Loucy (cell line): ENCODE data around the gene ORC1.

Source experiments
- H2AFZ ChIP-seq: fragments of 200-600 bp; sonication (generic); 2 replicates; pipeline ENCODE4 v1.6.0; 2016; ENCODE audit warnings: antibody characterized with exemption, mild to moderate bottlenecking, low read length, moderate library complexity
- H3F3A ChIP-seq: fragments of 200-600 bp; 2 replicates; pipeline ENCODE4 v1.6.0; 2016; ENCODE audit warnings: antibody characterized with exemption, low read depth, mild to moderate bottlenecking
- H3K27me3 ChIP-seq: fragments of 200-600 bp; sonication (generic); 2 replicates; pipeline ENCODE4 v1.6.1; 2014; ENCODE audit warnings: low read length, mild to moderate bottlenecking; ENCODE audit not compliant: insufficient read depth, poor library complexity, severe bottlenecking
- H3K36me3 ChIP-seq: fragments of 200-600 bp; sonication (generic); 2 replicates; pipeline ENCODE4 v1.6.1; 2016; ENCODE audit warnings: low read length; ENCODE audit not compliant: insufficient read depth
- H3K4me1 ChIP-seq: fragments of 200-600 bp; sonication (generic); 2 replicates; pipeline ENCODE4 v1.5.1; 2014; ENCODE audit warnings: low read length, mild to moderate bottlenecking; ENCODE audit not compliant: insufficient read depth, poor library complexity, severe bottlenecking
- H3K4me2 ChIP-seq: fragments of 200-600 bp; sonication (generic); 2 replicates; pipeline ENCODE4 v1.6.0; 2014; ENCODE audit warnings: antibody characterized with exemption, low read length, low read depth, mild to moderate bottlenecking; ENCODE audit not compliant: poor library complexity, severe bottlenecking
- H3K4me3 ChIP-seq: fragments of 200-600 bp; sonication (generic); 2 replicates; pipeline ENCODE4 v1.5.1; 2014; ENCODE audit warnings: low read length, mild to moderate bottlenecking, mixed read lengths; ENCODE audit not compliant: poor library complexity, severe bottlenecking
- H3K79me2 ChIP-seq: fragments of 200-600 bp; sonication (generic); 2 replicates; pipeline ENCODE4 v1.6.1; 2014; ENCODE audit warnings: low read length; ENCODE audit not compliant: insufficient read depth
- H3K9ac ChIP-seq: fragments of 200-600 bp; sonication (generic); 2 replicates; pipeline ENCODE4 v1.6.0; 2014; ENCODE audit warnings: mild to moderate bottlenecking, low read depth, low read length, moderate library complexity; ENCODE audit not compliant: poor library complexity, severe bottlenecking
- H3K9me2 ChIP-seq: fragments of 200-600 bp; sonication (generic); replicated peaks from 2 replicates; pipeline ENCODE4 v1.6.1; 2016; ENCODE audit warnings: low read depth, low read length, mixed read lengths
- H3K9me3 ChIP-seq: fragments of 200-600 bp; sonication (generic); 2 replicates; pipeline ENCODE4 v1.6.1; 2014; ENCODE audit warnings: mild to moderate bottlenecking, antibody characterized with exemption, low read length, low read depth; ENCODE audit not compliant: insufficient read depth
- H4K20me1 ChIP-seq: fragments of 200-600 bp; sonication (generic); 2 replicates; pipeline ENCODE4 v1.6.0; 2014; ENCODE audit warnings: antibody characterized with exemption, low read length, mild to moderate bottlenecking; ENCODE audit not compliant: insufficient read depth, poor library complexity, severe bottlenecking
- EZH2phosphoT487 ChIP-seq: fragments of 200-600 bp; IDR thresholded peaks from 2 replicates; pipeline ENCODE4 v1.6.1; 2018; ENCODE audit warnings: antibody characterized with exemption, mild to moderate bottlenecking, moderate library complexity, borderline replicate concordance
- TF ChIP-seq, protein P1 (sequence below): fragments of 200-600 bp; sonication (generic); conservative IDR thresholded peaks from 2 replicates; pipeline ENCODE4 v1.5.1; 2014; ENCODE audit warnings: mild to moderate bottlenecking, antibody characterized with exemption, low read length

ORC1 gene

DNA sequence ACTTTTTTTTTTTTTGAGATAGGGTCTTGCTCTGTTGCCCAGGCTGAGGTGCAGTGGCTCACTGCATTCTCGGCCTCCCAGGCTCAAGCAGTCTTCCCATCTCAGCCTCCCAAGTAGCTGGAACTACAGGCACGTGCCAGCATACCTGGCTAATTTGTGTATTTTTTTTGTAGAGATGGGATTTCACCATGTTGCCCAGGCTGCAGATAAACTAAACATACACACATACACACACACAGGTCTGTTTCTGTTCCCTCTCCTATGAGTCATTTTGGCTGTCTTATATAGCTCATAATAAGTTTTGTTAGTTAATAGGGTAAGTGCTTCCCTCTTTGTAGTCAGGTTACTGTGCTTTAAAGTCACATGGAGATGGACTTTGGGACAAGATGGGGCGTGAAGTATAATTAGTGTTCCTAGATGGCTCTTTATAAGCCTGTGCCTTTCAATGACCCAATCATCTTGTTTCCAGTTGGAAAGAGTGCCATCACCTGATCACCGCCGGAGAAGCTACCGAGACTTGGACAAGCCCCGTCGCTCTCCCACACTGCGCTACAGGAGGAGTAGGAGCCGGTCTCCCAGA is 9.3 kb upstream of the ORC1 start:
- TF ChIP-seq EZH2phosphoT487, result no peak
- TF ChIP-seq, protein P1, sequence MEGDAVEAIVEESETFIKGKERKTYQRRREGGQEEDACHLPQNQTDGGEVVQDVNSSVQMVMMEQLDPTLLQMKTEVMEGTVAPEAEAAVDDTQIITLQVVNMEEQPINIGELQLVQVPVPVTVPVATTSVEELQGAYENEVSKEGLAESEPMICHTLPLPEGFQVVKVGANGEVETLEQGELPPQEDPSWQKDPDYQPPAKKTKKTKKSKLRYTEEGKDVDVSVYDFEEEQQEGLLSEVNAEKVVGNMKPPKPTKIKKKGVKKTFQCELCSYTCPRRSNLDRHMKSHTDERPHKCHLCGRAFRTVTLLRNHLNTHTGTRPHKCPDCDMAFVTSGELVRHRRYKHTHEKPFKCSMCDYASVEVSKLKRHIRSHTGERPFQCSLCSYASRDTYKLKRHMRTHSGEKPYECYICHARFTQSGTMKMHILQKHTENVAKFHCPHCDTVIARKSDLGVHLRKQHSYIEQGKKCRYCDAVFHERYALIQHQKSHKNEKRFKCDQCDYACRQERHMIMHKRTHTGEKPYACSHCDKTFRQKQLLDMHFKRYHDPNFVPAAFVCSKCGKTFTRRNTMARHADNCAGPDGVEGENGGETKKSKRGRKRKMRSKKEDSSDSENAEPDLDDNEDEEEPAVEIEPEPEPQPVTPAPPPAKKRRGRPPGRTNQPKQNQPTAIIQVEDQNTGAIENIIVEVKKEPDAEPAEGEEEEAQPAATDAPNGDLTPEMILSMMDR, result no peak

DNA sequence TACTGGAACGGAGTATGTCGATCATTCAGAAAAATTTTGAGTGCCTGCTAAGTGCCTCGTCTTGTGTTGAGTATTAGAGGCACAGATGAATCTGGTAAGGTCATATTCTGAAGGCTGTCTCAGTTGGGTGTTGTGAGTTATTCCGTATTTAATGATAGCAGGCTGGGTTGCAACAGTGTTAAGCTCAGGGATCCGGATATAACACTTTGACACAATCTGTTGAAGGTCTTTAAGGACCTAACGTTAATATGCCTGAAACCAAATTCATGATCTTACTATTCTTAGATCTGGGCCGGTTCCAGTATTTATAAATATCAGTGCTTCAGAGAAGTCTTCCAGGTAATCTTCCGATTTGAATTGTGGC is 734 bp upstream of the ORC1 start:
- Histone ChIP-seq H4K20me1 (peaks cover 38% of the 10 kb centered on the region), H3K36me3 (peaks cover 30% of the 10 kb centered on the region; the same call in 1 of the 2 replicates), H2AFZ (peak overlapping the region; percentile 89; the same call in 1 of the 2 replicates), H3K9me2 (no peaks in the 10 kb centered on the region), H3K4me3 (peak overlapping the region; percentile 86), H3K27me3 (no peaks in the 10 kb centered on the region), H3K4me1 (peaks cover 49% of the 10 kb centered on the region), H3K79me2 (peaks cover 90% of the 10 kb centered on the region), H3K9me3 (no peaks in the 10 kb centered on the region), H3F3A (no peaks in the 10 kb centered on the region), H3K4me2 (peak overlapping the region; percentile 90), H3K9ac (peak overlapping the region; percentile 89)
- no peak for TF ChIP-seq EZH2phosphoT487
- TF ChIP-seq, protein P1, result no peak; the same call in 1 of the 2 replicates

More for the DNA sequence above, 9.3 kb upstream of the ORC1 start:
- peaks cover 90% of the 10 kb centered on the region for H3K36me3 ChIP-seq
- H3K4me3 ChIP-seq, result no peak overlapping the region
- no peak overlapping the region for H3K9ac ChIP-seq
- H3K4me2 ChIP-seq, result no peak overlapping the region
- H3K9me3 ChIP-seq, result no peaks in the 10 kb centered on the region
- peaks cover 24% of the 10 kb centered on the region; the same call in 1 of the 2 replicates for H3K79me2 ChIP-seq
- peaks cover 2% of the 10 kb centered on the region for H4K20me1 ChIP-seq
- peaks cover 2% of the 10 kb centered on the region; the same call in 1 of the 2 replicates for H3F3A ChIP-seq
- H2AFZ ChIP-seq, result no peak overlapping the region
- peaks cover 9% of the 10 kb centered on the region for H3K4me1 ChIP-seq
- no peaks in the 10 kb centered on the region for H3K27me3 ChIP-seq
- no peaks in the 10 kb centered on the region for H3K9me2 ChIP-seq

DNA sequence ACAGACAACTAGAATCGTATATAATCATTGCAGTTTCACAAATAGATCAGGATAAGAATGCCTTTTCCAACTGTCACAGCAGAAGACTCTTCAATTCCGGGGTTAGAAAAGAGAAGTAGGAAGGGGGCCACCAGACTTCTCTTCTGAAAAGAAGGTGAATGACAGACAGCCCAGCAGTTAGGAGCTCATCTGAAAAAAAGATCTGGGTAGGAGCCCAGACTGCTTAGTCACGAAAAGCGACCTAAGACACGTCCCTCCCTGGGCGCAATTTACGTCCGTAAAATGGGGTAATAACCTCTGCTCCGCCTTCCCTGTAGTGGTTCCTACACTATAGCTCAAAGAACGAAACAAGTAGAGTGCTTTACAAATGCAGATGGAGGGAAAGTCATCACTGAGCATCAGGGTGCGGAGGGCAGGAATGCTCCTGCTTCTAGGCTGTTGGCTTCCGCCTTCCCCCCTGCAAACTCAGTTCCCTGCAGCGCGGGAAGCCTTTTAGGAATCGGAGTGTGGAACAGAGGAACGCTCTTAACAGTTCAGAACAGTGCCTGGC is 582 bp downstream of the ORC1 start:
- no peaks in the 10 kb centered on the region for H3F3A ChIP-seq
- H3K79me2 ChIP-seq, result peaks cover 90% of the 10 kb centered on the region
- no peaks in the 10 kb centered on the region for H3K9me3 ChIP-seq
- H3K36me3 ChIP-seq, result peaks cover 22% of the 10 kb centered on the region; the same call in 1 of the 2 replicates
- peak overlapping the region; percentile 89 for H2AFZ ChIP-seq
- peak overlapping the region; percentile 89 for H3K9ac ChIP-seq
- TF ChIP-seq EZH2phosphoT487, result no peak
- TF ChIP-seq, protein P1, result no peak
- no peaks in the 10 kb centered on the region for H3K9me2 ChIP-seq
- no peaks in the 10 kb centered on the region for H3K27me3 ChIP-seq
- peak overlapping the region; percentile 86 for H3K4me3 ChIP-seq
- peak overlapping the region; percentile 73 for H3K4me2 ChIP-seq
- H4K20me1 ChIP-seq, result peaks cover 40% of the 10 kb centered on the region
- H3K4me1 ChIP-seq, result peaks cover 49% of the 10 kb centered on the region
